ENCODE measurements around the gene ATRX.

DNA sequence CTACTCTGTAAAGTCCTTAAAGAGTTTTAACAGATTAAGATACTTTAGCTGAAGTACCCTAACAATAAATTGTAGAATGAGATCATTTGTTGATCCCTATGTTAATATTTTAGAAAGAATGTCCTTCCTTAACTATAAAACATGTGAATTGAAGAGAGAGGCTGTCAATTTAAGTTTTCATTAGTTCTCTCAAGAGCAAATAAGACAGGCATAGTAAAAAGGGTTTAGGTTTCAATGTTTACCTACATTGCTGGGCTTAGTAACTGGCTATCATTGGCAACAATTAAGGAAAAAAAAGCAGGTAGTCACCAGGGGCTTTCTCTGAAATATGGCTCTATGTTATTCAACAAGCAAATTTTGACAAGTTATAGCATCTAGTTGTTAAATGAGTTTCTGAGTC is 91.5 kb downstream of the ATRX start:
- TF ChIP-seq CREB1 (CRISPR knock-in tag; IDR thresholded peaks at IDR 0.05; ENCODE audit: low read depth) (no peak), POLR2AphosphoS5 (IDR thresholded peaks at IDR 0.05; ENCODE audit: low read depth) (no peak), JUNB (IDR thresholded peaks at IDR 0.05; ENCODE audit: unreplicated experiment) (no peak), EZH2 (IDR thresholded peaks at IDR 0.05; ENCODE audit: low read depth, unreplicated experiment) (no peak), EZH2phosphoT487 (IDR thresholded peaks at IDR 0.05; ENCODE audit: unreplicated experiment) (no peak), NANOG (IDR thresholded peaks at IDR 0.05; ENCODE audit: borderline replicate concordance) (no peak), ZNF331 (CRISPR knock-in tag; IDR thresholded peaks at IDR 0.05; ENCODE audit: low read depth) (no peak), STAT1 (IDR thresholded peaks at IDR 0.05; ENCODE audit: unreplicated experiment) (no peak), ZNF114 (CRISPR knock-in tag; IDR thresholded peaks at IDR 0.05) (no peak)
- TF ChIP-seq, protein P1, sequence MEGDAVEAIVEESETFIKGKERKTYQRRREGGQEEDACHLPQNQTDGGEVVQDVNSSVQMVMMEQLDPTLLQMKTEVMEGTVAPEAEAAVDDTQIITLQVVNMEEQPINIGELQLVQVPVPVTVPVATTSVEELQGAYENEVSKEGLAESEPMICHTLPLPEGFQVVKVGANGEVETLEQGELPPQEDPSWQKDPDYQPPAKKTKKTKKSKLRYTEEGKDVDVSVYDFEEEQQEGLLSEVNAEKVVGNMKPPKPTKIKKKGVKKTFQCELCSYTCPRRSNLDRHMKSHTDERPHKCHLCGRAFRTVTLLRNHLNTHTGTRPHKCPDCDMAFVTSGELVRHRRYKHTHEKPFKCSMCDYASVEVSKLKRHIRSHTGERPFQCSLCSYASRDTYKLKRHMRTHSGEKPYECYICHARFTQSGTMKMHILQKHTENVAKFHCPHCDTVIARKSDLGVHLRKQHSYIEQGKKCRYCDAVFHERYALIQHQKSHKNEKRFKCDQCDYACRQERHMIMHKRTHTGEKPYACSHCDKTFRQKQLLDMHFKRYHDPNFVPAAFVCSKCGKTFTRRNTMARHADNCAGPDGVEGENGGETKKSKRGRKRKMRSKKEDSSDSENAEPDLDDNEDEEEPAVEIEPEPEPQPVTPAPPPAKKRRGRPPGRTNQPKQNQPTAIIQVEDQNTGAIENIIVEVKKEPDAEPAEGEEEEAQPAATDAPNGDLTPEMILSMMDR (conservative IDR thresholded peaks at IDR 0.05; ENCODE audit: low read depth in 2 of 2) = no peak
- TF ChIP-seq, protein P2, sequence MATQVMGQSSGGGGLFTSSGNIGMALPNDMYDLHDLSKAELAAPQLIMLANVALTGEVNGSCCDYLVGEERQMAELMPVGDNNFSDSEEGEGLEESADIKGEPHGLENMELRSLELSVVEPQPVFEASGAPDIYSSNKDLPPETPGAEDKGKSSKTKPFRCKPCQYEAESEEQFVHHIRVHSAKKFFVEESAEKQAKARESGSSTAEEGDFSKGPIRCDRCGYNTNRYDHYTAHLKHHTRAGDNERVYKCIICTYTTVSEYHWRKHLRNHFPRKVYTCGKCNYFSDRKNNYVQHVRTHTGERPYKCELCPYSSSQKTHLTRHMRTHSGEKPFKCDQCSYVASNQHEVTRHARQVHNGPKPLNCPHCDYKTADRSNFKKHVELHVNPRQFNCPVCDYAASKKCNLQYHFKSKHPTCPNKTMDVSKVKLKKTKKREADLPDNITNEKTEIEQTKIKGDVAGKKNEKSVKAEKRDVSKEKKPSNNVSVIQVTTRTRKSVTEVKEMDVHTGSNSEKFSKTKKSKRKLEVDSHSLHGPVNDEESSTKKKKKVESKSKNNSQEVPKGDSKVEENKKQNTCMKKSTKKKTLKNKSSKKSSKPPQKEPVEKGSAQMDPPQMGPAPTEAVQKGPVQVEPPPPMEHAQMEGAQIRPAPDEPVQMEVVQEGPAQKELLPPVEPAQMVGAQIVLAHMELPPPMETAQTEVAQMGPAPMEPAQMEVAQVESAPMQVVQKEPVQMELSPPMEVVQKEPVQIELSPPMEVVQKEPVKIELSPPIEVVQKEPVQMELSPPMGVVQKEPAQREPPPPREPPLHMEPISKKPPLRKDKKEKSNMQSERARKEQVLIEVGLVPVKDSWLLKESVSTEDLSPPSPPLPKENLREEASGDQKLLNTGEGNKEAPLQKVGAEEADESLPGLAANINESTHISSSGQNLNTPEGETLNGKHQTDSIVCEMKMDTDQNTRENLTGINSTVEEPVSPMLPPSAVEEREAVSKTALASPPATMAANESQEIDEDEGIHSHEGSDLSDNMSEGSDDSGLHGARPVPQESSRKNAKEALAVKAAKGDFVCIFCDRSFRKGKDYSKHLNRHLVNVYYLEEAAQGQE (IDR thresholded peaks at IDR 0.05; ENCODE audit: unreplicated experiment) = no peak
- TF ChIP-seq, protein P3, sequence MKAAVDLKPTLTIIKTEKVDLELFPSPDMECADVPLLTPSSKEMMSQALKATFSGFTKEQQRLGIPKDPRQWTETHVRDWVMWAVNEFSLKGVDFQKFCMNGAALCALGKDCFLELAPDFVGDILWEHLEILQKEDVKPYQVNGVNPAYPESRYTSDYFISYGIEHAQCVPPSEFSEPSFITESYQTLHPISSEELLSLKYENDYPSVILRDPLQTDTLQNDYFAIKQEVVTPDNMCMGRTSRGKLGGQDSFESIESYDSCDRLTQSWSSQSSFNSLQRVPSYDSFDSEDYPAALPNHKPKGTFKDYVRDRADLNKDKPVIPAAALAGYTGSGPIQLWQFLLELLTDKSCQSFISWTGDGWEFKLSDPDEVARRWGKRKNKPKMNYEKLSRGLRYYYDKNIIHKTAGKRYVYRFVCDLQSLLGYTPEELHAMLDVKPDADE (IDR thresholded peaks at IDR 0.05) = no peak

All from GM23338 (cell line).